GM23338 (cell line): ENCODE results near the gene IER2.
"Not testable (repeated sequence)": the region's sequence is repeated elsewhere in the genome, so short reads cannot be mapped to it uniquely, and the experiment has no call there.

Experiments used
- CREB1 ChIP-seq: fragments of 250-450 bp; sonication (Bioruptor Pico); IDR thresholded peaks from 2 replicates; pipeline ENCODE4 v1.5.0; 2020; ENCODE audit warnings: low read depth, mild to moderate bottlenecking, moderate library complexity
- EZH2 ChIP-seq: fragments of 200-600 bp; sonication (generic); IDR thresholded peaks from one replicate; pipeline ENCODE4 v1.8.0; 2017; ENCODE audit warnings: antibody characterized with exemption, mild to moderate bottlenecking, low read depth; ENCODE audit not compliant: unreplicated experiment
- EZH2phosphoT487 ChIP-seq: fragments of 200-600 bp; sonication (generic); IDR thresholded peaks from one replicate; pipeline ENCODE4 v1.8.1; 2018; ENCODE audit warnings: antibody characterized with exemption; ENCODE audit not compliant: unreplicated experiment
- JUNB ChIP-seq: IDR thresholded peaks from one replicate; pipeline ENCODE4 v1.6.1; 2016; ENCODE audit warnings: antibody characterized with exemption; ENCODE audit not compliant: unreplicated experiment
- NANOG ChIP-seq: IDR thresholded peaks from 2 replicates; pipeline ENCODE4 v1.6.1; 2016; ENCODE audit warnings: antibody characterized with exemption, borderline replicate concordance
- POLR2AphosphoS5 ChIP-seq: IDR thresholded peaks from 2 replicates; pipeline ENCODE4 v1.6.1; 2016; ENCODE audit warnings: antibody characterized with exemption, low read depth
- ZNF114 ChIP-seq: fragments of 250-450 bp; sonication (Bioruptor Pico); IDR thresholded peaks from 2 replicates; pipeline ENCODE4 v1.5.0; 2020; ENCODE audit warnings: mild to moderate bottlenecking, moderate library complexity
- TF ChIP-seq, protein P1 (sequence below), 2 experiments: fragments of 200-600 bp in 1 of 2; sonication (generic) in 1 of 2; conservative IDR thresholded peaks; 2 replicates each; pipeline versions ENCODE4 v1.5.1 to v1.6.1; 2016 to 2017; ENCODE audit warnings: antibody characterized with exemption in 2 of 2, low read depth in 2 of 2, mild to moderate bottlenecking in 2 of 2, moderate library complexity in 1 of 2
- TF ChIP-seq, protein P2 (sequence below): IDR thresholded peaks from one replicate; pipeline ENCODE4 v1.6.1; 2018; ENCODE audit warnings: antibody characterized with exemption; ENCODE audit not compliant: unreplicated experiment
- TF ChIP-seq, protein P3 (sequence below): IDR thresholded peaks from 2 replicates; pipeline ENCODE4 v1.6.1; 2016; ENCODE audit warnings: antibody characterized with exemption
- TF ChIP-seq, protein P4 (sequence below): fragments of 250-450 bp; sonication (Bioruptor Pico); IDR thresholded peaks from 2 replicates; pipeline ENCODE4 v1.5.0; 2020; ENCODE audit warnings: mild to moderate bottlenecking, moderate library complexity

DNA sequence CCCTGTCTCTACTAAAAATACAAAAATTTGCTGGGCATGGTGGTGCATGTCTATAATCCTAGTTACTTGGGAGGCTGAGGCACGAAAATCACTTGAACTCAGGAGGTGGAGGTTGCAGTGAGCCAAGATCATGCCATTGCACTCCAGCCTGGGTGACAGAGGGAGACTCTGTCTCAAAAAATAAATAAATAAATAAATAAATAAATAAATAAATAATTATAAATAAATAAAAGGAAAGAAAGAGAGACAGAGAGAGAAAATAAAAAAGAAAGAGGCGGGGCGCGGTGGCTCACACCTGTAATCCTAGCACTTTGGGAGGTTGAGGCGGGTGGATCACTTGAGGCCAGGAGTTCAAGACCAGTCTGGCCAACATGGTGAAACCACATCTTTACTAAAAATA is 27.4 kb downstream of the IER2 start:
- TF ChIP-seq, protein P1, sequence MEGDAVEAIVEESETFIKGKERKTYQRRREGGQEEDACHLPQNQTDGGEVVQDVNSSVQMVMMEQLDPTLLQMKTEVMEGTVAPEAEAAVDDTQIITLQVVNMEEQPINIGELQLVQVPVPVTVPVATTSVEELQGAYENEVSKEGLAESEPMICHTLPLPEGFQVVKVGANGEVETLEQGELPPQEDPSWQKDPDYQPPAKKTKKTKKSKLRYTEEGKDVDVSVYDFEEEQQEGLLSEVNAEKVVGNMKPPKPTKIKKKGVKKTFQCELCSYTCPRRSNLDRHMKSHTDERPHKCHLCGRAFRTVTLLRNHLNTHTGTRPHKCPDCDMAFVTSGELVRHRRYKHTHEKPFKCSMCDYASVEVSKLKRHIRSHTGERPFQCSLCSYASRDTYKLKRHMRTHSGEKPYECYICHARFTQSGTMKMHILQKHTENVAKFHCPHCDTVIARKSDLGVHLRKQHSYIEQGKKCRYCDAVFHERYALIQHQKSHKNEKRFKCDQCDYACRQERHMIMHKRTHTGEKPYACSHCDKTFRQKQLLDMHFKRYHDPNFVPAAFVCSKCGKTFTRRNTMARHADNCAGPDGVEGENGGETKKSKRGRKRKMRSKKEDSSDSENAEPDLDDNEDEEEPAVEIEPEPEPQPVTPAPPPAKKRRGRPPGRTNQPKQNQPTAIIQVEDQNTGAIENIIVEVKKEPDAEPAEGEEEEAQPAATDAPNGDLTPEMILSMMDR (conservative IDR thresholded peaks at IDR 0.05; ENCODE audit: low read depth in 2 of 2) = not testable (repeated sequence)
- not testable (repeated sequence) for TF ChIP-seq EZH2phosphoT487; POLR2AphosphoS5; ZNF114 (CRISPR knock-in tag); EZH2; CREB1 (CRISPR knock-in tag); JUNB; NANOG
- TF ChIP-seq, protein P2, sequence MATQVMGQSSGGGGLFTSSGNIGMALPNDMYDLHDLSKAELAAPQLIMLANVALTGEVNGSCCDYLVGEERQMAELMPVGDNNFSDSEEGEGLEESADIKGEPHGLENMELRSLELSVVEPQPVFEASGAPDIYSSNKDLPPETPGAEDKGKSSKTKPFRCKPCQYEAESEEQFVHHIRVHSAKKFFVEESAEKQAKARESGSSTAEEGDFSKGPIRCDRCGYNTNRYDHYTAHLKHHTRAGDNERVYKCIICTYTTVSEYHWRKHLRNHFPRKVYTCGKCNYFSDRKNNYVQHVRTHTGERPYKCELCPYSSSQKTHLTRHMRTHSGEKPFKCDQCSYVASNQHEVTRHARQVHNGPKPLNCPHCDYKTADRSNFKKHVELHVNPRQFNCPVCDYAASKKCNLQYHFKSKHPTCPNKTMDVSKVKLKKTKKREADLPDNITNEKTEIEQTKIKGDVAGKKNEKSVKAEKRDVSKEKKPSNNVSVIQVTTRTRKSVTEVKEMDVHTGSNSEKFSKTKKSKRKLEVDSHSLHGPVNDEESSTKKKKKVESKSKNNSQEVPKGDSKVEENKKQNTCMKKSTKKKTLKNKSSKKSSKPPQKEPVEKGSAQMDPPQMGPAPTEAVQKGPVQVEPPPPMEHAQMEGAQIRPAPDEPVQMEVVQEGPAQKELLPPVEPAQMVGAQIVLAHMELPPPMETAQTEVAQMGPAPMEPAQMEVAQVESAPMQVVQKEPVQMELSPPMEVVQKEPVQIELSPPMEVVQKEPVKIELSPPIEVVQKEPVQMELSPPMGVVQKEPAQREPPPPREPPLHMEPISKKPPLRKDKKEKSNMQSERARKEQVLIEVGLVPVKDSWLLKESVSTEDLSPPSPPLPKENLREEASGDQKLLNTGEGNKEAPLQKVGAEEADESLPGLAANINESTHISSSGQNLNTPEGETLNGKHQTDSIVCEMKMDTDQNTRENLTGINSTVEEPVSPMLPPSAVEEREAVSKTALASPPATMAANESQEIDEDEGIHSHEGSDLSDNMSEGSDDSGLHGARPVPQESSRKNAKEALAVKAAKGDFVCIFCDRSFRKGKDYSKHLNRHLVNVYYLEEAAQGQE = not testable (repeated sequence)
- TF ChIP-seq, protein P3, sequence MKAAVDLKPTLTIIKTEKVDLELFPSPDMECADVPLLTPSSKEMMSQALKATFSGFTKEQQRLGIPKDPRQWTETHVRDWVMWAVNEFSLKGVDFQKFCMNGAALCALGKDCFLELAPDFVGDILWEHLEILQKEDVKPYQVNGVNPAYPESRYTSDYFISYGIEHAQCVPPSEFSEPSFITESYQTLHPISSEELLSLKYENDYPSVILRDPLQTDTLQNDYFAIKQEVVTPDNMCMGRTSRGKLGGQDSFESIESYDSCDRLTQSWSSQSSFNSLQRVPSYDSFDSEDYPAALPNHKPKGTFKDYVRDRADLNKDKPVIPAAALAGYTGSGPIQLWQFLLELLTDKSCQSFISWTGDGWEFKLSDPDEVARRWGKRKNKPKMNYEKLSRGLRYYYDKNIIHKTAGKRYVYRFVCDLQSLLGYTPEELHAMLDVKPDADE = not testable (repeated sequence)
- TF ChIP-seq, protein P4, sequence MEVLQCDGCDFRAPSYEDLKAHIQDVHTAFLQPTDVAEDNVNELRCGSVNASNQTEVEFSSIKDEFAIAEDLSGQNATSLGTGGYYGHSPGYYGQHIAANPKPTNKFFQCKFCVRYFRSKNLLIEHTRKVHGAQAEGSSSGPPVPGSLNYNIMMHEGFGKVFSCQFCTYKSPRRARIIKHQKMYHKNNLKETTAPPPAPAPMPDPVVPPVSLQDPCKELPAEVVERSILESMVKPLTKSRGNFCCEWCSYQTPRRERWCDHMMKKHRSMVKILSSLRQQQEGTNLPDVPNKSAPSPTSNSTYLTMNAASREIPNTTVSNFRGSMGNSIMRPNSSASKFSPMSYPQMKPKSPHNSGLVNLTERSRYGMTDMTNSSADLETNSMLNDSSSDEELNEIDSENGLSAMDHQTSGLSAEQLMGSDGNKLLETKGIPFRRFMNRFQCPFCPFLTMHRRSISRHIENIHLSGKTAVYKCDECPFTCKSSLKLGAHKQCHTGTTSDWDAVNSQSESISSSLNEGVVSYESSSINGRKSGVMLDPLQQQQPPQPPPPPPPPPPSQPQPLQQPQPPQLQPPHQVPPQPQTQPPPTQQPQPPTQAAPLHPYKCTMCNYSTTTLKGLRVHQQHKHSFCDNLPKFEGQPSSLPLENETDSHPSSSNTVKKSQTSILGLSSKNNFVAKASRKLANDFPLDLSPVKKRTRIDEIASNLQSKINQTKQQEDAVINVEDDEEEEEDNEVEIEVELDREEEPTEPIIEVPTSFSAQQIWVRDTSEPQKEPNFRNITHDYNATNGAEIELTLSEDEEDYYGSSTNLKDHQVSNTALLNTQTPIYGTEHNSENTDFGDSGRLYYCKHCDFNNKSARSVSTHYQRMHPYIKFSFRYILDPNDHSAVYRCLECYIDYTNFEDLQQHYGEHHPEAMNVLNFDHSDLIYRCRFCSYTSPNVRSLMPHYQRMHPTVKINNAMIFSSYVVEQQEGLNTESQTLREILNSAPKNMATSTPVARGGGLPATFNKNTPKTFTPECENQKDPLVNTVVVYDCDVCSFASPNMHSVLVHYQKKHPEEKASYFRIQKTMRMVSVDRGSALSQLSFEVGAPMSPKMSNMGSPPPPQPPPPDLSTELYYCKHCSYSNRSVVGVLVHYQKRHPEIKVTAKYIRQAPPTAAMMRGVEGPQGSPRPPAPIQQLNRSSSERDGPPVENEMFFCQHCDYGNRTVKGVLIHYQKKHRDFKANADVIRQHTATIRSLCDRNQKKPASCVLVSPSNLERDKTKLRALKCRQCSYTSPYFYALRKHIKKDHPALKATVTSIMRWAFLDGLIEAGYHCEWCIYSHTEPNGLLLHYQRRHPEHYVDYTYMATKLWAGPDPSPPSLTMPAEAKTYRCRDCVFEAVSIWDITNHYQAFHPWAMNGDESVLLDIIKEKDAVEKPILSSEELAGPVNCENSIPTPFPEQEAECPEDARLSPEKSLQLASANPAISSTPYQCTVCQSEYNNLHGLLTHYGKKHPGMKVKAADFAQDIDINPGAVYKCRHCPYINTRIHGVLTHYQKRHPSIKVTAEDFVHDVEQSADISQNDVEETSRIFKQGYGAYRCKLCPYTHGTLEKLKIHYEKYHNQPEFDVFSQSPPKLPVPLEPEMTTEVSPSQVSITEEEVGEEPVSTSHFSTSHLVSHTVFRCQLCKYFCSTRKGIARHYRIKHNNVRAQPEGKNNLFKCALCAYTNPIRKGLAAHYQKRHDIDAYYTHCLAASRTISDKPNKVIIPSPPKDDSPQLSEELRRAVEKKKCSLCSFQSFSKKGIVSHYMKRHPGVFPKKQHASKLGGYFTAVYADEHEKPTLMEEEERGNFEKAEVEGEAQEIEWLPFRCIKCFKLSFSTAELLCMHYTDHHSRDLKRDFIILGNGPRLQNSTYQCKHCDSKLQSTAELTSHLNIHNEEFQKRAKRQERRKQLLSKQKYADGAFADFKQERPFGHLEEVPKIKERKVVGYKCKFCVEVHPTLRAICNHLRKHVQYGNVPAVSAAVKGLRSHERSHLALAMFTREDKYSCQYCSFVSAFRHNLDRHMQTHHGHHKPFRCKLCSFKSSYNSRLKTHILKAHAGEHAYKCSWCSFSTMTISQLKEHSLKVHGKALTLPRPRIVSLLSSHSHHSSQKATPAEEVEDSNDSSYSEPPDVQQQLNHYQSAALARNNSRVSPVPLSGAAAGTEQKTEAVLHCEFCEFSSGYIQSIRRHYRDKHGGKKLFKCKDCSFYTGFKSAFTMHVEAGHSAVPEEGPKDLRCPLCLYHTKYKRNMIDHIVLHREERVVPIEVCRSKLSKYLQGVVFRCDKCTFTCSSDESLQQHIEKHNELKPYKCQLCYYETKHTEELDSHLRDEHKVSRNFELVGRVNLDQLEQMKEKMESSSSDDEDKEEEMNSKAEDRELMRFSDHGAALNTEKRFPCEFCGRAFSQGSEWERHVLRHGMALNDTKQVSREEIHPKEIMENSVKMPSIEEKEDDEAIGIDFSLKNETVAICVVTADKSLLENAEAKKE (CRISPR knock-in tag) = not testable (repeated sequence)
